DMS53 (cell line): ENCODE results near the gene KAT8.
"Not testable (repeated sequence)": the region's sequence is repeated elsewhere in the genome, so short reads cannot be mapped to it uniquely, and the experiment has no call there.

Experiments used
- DNase-seq: peaks from one replicate; lab custom pipeline; 2025; lab: John Stamatoyannopoulos, UW

Gene KAT8

GRCh38 chr16:31148896-31149295 is 31.4 kb downstream of the KAT8 start:
- DNase-seq, result no peak

GRCh38 chr16:31149332-31149731 is 31.9 kb downstream of the KAT8 start:
- no peak for DNase-seq

GRCh38 chr16:31149894-31150890 is 32.7 kb downstream of the KAT8 start, which contains the start of gene PRSS36:
Gene PRSS36 (minus strand): TSS chr16:31150066. CDS start chr16:31150035, 31 bp downstream.
- DNase-seq, result peak; percentile 31

- DNase-seq, result not testable (repeated sequence)
Measured at GRCh38 chr16:31150976-31151375, 33.5 kb downstream of the KAT8 start.

GRCh38 chr16:31157136-31157535 is 39.7 kb downstream of the KAT8 start:
- no peak for DNase-seq

GRCh38 chr16:31167315-31167714 is 49.9 kb downstream of the KAT8 start:
- no peak for DNase-seq

- no peak for DNase-seq
Measured at GRCh38 chr16:31168848-31169247, 51.4 kb downstream of the KAT8 start.

GRCh38 chr16:31170048-31170447 is 52.6 kb downstream of the KAT8 start:
- peak; percentile 49 for DNase-seq

GRCh38 chr16:31177136-31177535 is 59.7 kb downstream of the KAT8 start:
- DNase-seq, result peak; percentile 69

GRCh38 chr16:31179219-31179746 is 61.8 kb downstream of the KAT8 start:
- DNase-seq, result peak; percentile 48

GRCh38 chr16:31179747-31180459 is 62.4 kb downstream of the KAT8 start, which contains the start of gene FUS:
Gene FUS (plus strand): TSS chr16:31180139. CDS start chr16:31180215, 76 bp downstream.
- DNase-seq, result peak; percentile 91
